H9 (cell line): Measurements from ENCODE around the gene TMEM60. TPM values are rescaled to one million over a fixed set of nuclear protein-coding genes. Genes with fewer than 3 reads are reported as not detected.

Experiments
- DNase-seq: peaks from one replicate; pipeline ENCODE4 v3.0.0-alpha.2; 2017
- H2AFZ ChIP-seq: one replicate; pipeline ENCODE4 v1.6.1; 2013; ENCODE audit warnings: mild to moderate bottlenecking, low read length, control low read depth, moderate library complexity
- H2AK5ac ChIP-seq: 2 replicates; pipeline ENCODE4 v1.6.1; 2013; ENCODE audit warnings: low read length, control low read depth, mixed read lengths; ENCODE audit not compliant: insufficient read length
- H2BK120ac ChIP-seq: one replicate; pipeline ENCODE4 v1.6.1; 2013; ENCODE audit warnings: low read depth, mild to moderate bottlenecking, low read length, control low read depth, inconsistent platforms; ENCODE audit not compliant: poor library complexity, severe bottlenecking
- H2BK12ac ChIP-seq: 2 replicates; pipeline ENCODE4 v1.6.1; 2013; ENCODE audit warnings: low read length, control low read depth, mixed read lengths, low read depth; ENCODE audit not compliant: insufficient read length
- H2BK15ac ChIP-seq: 2 replicates; pipeline ENCODE4 v1.6.1; 2013; ENCODE audit warnings: low read depth, low read length, control low read depth
- H2BK20ac ChIP-seq: one replicate; pipeline ENCODE4 v1.6.1; 2013; ENCODE audit warnings: low read depth, mild to moderate bottlenecking, low read length, control low read depth, inconsistent platforms; ENCODE audit not compliant: poor library complexity, severe bottlenecking
- H2BK5ac ChIP-seq: 2 replicates; pipeline ENCODE4 v1.6.1; 2013; ENCODE audit warnings: low read length, control low read depth, mixed read lengths; ENCODE audit not compliant: insufficient read length
- H3K14ac ChIP-seq: 2 replicates; pipeline ENCODE4 v1.6.1; 2013; ENCODE audit warnings: low read length, control low read depth; ENCODE audit not compliant: insufficient read depth
- H3K18ac ChIP-seq: 2 replicates; pipeline ENCODE4 v1.6.1; 2013; ENCODE audit warnings: low read depth, mild to moderate bottlenecking, mixed read lengths, low read length, control low read depth; ENCODE audit not compliant: insufficient read length
- H3K23ac ChIP-seq: 2 replicates; pipeline ENCODE4 v1.6.1; 2013; ENCODE audit warnings: low read length, control low read depth, mixed read lengths, low read depth; ENCODE audit not compliant: insufficient read length
- H3K23me2 ChIP-seq: 2 replicates; pipeline ENCODE4 v1.6.1; 2013; ENCODE audit warnings: low read depth, mild to moderate bottlenecking, mixed read lengths, low read length, control low read depth; ENCODE audit not compliant: insufficient read length, poor library complexity, severe bottlenecking
- H3K27ac ChIP-seq: 2 replicates; pipeline ENCODE4 v1.5.1; 2013; ENCODE audit warnings: low read length, control low read depth, mixed read lengths, low read depth; ENCODE audit not compliant: insufficient read length
- H3K27me3 ChIP-seq: 2 replicates; pipeline ENCODE4 v1.6.1; 2013; ENCODE audit warnings: low read length, control low read depth, inconsistent platforms; ENCODE audit not compliant: insufficient read depth
- H3K4ac ChIP-seq: 2 replicates; pipeline ENCODE4 v1.6.1; 2013; ENCODE audit warnings: low read depth, mild to moderate bottlenecking, control low read depth, inconsistent platforms, low read length, moderate library complexity
- H3K4me1 ChIP-seq: 2 replicates; pipeline ENCODE4 v1.6.1; 2013; ENCODE audit warnings: low read length, control low read depth, inconsistent platforms; ENCODE audit not compliant: insufficient read depth
- H3K4me2 ChIP-seq: 2 replicates; pipeline ENCODE4 v1.6.1; 2013; ENCODE audit warnings: low read length, control low read depth, mixed read lengths; ENCODE audit not compliant: insufficient read length, insufficient read depth
- H3K56ac ChIP-seq: 2 replicates; pipeline ENCODE4 v1.6.1; 2013; ENCODE audit warnings: low read depth, mild to moderate bottlenecking, mixed read lengths, low read length, control low read depth; ENCODE audit not compliant: insufficient read length
- H3K79me1 ChIP-seq: 2 replicates; pipeline ENCODE4 v1.6.1; 2013; ENCODE audit warnings: low read depth, mild to moderate bottlenecking, moderate library complexity, low read length, control low read depth, inconsistent platforms; ENCODE audit not compliant: insufficient read depth, poor library complexity, severe bottlenecking
- H3K79me2 ChIP-seq: 2 replicates; pipeline ENCODE4 v1.6.1; 2013; ENCODE audit warnings: low read length, control low read depth, inconsistent platforms; ENCODE audit not compliant: insufficient read depth
- H3K9ac ChIP-seq: 2 replicates; pipeline ENCODE4 v1.6.1; 2013; ENCODE audit warnings: low read length, control low read depth, mixed read lengths; ENCODE audit not compliant: insufficient read length; ENCODE audit errors: extremely low read depth
- H3K9me3 ChIP-seq: one replicate; pipeline ENCODE4 v1.6.1; 2013; ENCODE audit warnings: low read depth, low read length, inconsistent platforms; ENCODE audit not compliant: control insufficient read depth
- H3T11ph ChIP-seq: one replicate; pipeline ENCODE4 v1.6.1; 2013; ENCODE audit warnings: mild to moderate bottlenecking, low read length, control low read depth, inconsistent platforms
- H4K20me1 ChIP-seq: one replicate; pipeline ENCODE4 v1.6.1; 2013; ENCODE audit not compliant: control insufficient read depth, insufficient read length, insufficient read depth
- H4K5ac ChIP-seq: 2 replicates; pipeline ENCODE4 v1.6.1; 2013; ENCODE audit warnings: low read depth, mild to moderate bottlenecking, mixed read lengths, low read length, control low read depth; ENCODE audit not compliant: insufficient read length
- H4K8ac ChIP-seq: replicated peaks from 2 replicates; pipeline ENCODE4 v1.6.1; 2013; ENCODE audit warnings: low read length, control low read depth, mixed read lengths, low read depth; ENCODE audit not compliant: insufficient read length
- H4K91ac ChIP-seq: 2 replicates; pipeline ENCODE4 v1.6.1; 2013; ENCODE audit warnings: low read depth, mild to moderate bottlenecking, moderate library complexity, mixed read lengths, low read length, control low read depth; ENCODE audit not compliant: insufficient read length
- H3K27ac Mint-ChIP-seq, 3 experiments: 2 replicates in 2 of 3; 3 replicates in 1 of 3; pipeline ENCODE4 v1.8.0; 2020 to 2021; ENCODE audit warnings: mixed read lengths in 3 of 3, mild to moderate bottlenecking in 1 of 3, moderate library complexity in 1 of 3
- H3K27me3 Mint-ChIP-seq: 2 replicates; pipeline ENCODE4 v1.8.0; 2021; ENCODE audit warnings: low read depth, mild to moderate bottlenecking, moderate library complexity, mixed read lengths
- H3K36me3 Mint-ChIP-seq, 3 experiments: 2 replicates in 2 of 3; 3 replicates in 1 of 3; pipeline ENCODE4 v1.8.0; 2020 to 2021; ENCODE audit warnings: low read depth in 3 of 3, mixed read lengths in 3 of 3; ENCODE audit not compliant: insufficient read depth in 1 of 3
- H3K4me1 Mint-ChIP-seq, 2 experiments: 2 replicates each; pipeline ENCODE4 v1.8.0; 2020; ENCODE audit warnings: mixed read lengths in 2 of 2
- H3K4me3 Mint-ChIP-seq, 2 experiments: 2 replicates in 1 of 2; 3 replicates in 1 of 2; pipeline ENCODE4 v1.8.0; 2020 to 2021; ENCODE audit warnings: mild to moderate bottlenecking in 2 of 2, mixed read lengths in 2 of 2, moderate library complexity in 1 of 2
- H3K9me3 Mint-ChIP-seq, 2 experiments: 2 replicates in 1 of 2; 3 replicates in 1 of 2; pipeline ENCODE4 v1.8.0; 2020; ENCODE audit warnings: mild to moderate bottlenecking in 2 of 2, mixed read lengths in 2 of 2, moderate library complexity in 1 of 2
- CTCF ChIP-seq: fragments of 200-600 bp; sonication (generic); conservative IDR thresholded peaks from 3 replicates; pipeline ENCODE4 v1.8.0; 2021; ENCODE audit warnings: antibody characterized with exemption, mild to moderate bottlenecking
- total RNA-seq: library from RNA; stranded (reverse); gene quantifications from 2 replicates; pipeline ENCODE4 v1.2.1, GENCODE V29; 2021

The TMEM60 gene
- total RNA-seq, 1 experiment from 2014 or later = 14.3 TPM

DNA sequence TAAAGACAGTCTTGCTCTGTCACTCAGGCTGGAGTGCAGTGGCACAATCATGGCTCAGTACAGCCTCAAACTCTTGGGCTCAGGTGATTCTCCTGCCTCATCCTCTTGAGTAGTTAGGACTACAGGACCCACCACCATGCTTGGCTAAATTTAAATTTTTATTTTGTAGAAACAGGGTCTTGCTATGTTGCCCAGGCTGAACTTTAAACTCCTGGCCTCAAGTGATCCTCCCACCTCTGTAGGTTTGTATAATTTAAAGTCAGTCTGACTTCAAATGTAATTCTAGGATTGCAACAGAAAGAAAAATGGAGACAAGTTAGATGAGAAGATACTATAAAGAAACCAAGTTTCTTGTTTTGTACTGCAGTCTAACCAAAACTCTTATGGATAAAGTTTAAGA, 11.5 kb downstream of the TMEM60 start:
- Mint-ChIP-seq H3K27me3 (no peaks in the 10 kb centered on the region), H3K4me1 (peaks cover 4 to 5% of the 10 kb centered on the region in 2 experiments), H3K4me3 (no peak overlapping the region), H3K27ac (no peak overlapping the region), H3K9me3 (peaks cover 9 to 13% of the 10 kb centered on the region in 2 experiments; a peak in 4 of 5 replicates), H3K36me3 (peaks cover 21 to 32% (median 24%) of the 10 kb centered on the region in 3 experiments; a peak in 6 of 7 replicates)
- no peak for TF ChIP-seq CTCF
- H4K20me1 ChIP-seq = no peaks in the 10 kb centered on the region
- DNase-seq = no peak
- no peak overlapping the region for H3K27ac ChIP-seq
- no peak overlapping the region for H2AK5ac ChIP-seq
- no peak overlapping the region for H3T11ph ChIP-seq
- no peak overlapping the region for H2BK15ac ChIP-seq
- no peak overlapping the region for H3K56ac ChIP-seq
- H2BK12ac ChIP-seq = no peak overlapping the region
- H3K9me3 ChIP-seq = no peaks in the 10 kb centered on the region
- H3K23ac ChIP-seq = no peak overlapping the region
- H3K27me3 ChIP-seq = no peaks in the 10 kb centered on the region
- H2BK120ac ChIP-seq = no peak overlapping the region
- no peak overlapping the region for H2BK20ac ChIP-seq
- H4K5ac ChIP-seq = no peak overlapping the region
- no peak overlapping the region for H3K4me2 ChIP-seq
- H2BK5ac ChIP-seq = no peak overlapping the region
- H3K4me1 ChIP-seq = no peaks in the 10 kb centered on the region
- no peak overlapping the region for H3K18ac ChIP-seq
- H2AFZ ChIP-seq = no peak overlapping the region
- H3K4ac ChIP-seq = no peak overlapping the region
- no peak overlapping the region for H3K9ac ChIP-seq
- no peak overlapping the region for H3K14ac ChIP-seq
- H3K23me2 ChIP-seq = no peaks in the 10 kb centered on the region
- H3K79me2 ChIP-seq = no peaks in the 10 kb centered on the region
- no peaks in the 10 kb centered on the region for H3K79me1 ChIP-seq
- no peak overlapping the region for H4K91ac ChIP-seq
- H4K8ac ChIP-seq = no peak overlapping the region
